ENCODE results near the gene TMEM82.

The TMEM82 gene

GRCh38 chr1:15726508-15726907, 15.8 kb upstream of the TMEM82 start:
- DNase-seq (ENCODE audit: low read depth): no peak
- TF ChIP-seq, protein P1, sequence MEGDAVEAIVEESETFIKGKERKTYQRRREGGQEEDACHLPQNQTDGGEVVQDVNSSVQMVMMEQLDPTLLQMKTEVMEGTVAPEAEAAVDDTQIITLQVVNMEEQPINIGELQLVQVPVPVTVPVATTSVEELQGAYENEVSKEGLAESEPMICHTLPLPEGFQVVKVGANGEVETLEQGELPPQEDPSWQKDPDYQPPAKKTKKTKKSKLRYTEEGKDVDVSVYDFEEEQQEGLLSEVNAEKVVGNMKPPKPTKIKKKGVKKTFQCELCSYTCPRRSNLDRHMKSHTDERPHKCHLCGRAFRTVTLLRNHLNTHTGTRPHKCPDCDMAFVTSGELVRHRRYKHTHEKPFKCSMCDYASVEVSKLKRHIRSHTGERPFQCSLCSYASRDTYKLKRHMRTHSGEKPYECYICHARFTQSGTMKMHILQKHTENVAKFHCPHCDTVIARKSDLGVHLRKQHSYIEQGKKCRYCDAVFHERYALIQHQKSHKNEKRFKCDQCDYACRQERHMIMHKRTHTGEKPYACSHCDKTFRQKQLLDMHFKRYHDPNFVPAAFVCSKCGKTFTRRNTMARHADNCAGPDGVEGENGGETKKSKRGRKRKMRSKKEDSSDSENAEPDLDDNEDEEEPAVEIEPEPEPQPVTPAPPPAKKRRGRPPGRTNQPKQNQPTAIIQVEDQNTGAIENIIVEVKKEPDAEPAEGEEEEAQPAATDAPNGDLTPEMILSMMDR (IDR thresholded peaks at IDR 0.05; ENCODE audit: low read depth, low read length, missing control alignments): no peak
- no peak overlapping the region for H3K4me3 ChIP-seq (ENCODE audit: low read depth, low read length)

GRCh38 chr1:15727021-15727420, 15.3 kb upstream of the TMEM82 start:
- no peak for DNase-seq (ENCODE audit: low read depth)
- TF ChIP-seq, protein P1 (IDR thresholded peaks at IDR 0.05; ENCODE audit: low read depth, low read length, missing control alignments): no peak
- H3K4me3 ChIP-seq (ENCODE audit: low read depth, low read length): no peak overlapping the region

DNA sequence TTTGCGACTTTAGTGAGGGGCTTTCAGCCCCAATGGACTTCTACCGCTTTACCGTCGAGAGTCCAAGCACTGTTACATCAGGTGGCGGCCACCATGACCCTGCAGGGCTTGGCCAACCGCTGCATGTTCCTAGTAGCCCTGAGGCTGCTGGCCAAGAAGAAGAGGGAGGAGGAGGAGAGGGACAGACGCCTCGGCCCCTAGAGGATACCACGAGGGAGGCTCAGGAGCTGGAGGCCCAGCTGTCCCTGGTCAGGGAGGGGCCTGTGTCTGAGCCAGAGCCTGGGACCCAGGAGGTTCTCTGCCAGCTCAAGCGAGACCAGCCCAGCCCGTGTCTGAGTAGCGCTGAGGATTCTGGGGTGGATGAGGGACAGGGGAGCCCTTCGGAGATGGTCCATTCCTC, 14.9 kb upstream of the TMEM82 start:
- no peak overlapping the region for H3K4me3 ChIP-seq (ENCODE audit: low read depth, low read length)
- TF ChIP-seq, protein P1 (IDR thresholded peaks at IDR 0.05; ENCODE audit: low read depth, low read length, missing control alignments): no peak
- no peak for DNase-seq (ENCODE audit: low read depth)

GRCh38 chr1:15727866-15728534, 14.3 kb upstream of the TMEM82 start:
- no peak overlapping the region for H3K4me3 ChIP-seq (ENCODE audit: low read depth, low read length)
- no peak for DNase-seq (ENCODE audit: low read depth)
- TF ChIP-seq, protein P1 (IDR thresholded peaks at IDR 0.05; ENCODE audit: low read depth, low read length, missing control alignments): no peak

- no peak for DNase-seq (ENCODE audit: low read depth)
- TF ChIP-seq, protein P1 (IDR thresholded peaks at IDR 0.05; ENCODE audit: low read depth, low read length, missing control alignments): no peak
- H3K4me3 ChIP-seq (ENCODE audit: low read depth, low read length): no peak overlapping the region
Observed at GRCh38 chr1:15728937-15729657, 13.2 kb upstream of the TMEM82 start.

GRCh38 chr1:15730423-15730822, 11.9 kb upstream of the TMEM82 start:
- TF ChIP-seq, protein P1 (IDR thresholded peaks at IDR 0.05; ENCODE audit: low read depth, low read length, missing control alignments): no peak
- H3K4me3 ChIP-seq (ENCODE audit: low read depth, low read length): no peak overlapping the region
- no peak for DNase-seq (ENCODE audit: low read depth)

All from GM12864 (cell line).